ENCODE results near the gene PLCXD3.

Gene PLCXD3

DNA sequence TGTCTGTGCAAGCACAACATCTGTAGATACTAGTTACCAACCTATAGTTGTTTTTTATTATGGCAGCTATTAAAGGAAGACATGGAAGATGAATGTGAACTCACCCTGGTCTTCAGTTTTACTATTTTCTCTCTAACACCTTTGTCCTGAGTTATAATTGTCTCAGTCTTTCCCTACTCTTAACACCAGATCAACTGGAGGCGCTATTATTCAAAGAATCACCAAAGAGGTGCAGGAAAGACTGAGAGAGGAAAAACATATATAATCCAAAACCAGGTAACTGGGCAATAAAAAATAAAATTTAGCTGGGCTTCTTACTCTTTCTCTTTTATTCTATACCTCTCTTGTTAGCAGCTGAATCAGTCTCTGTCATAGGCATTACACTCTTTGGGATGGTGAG lies 162.8 kb downstream of the PLCXD3 start:
- ATAC-seq, result no peak
- TF ChIP-seq CREB5 (CRISPR knock-in tag; IDR thresholded peaks at IDR 0.05; ENCODE audit: low read depth) (no peak), BACH2 (CRISPR knock-in tag; IDR thresholded peaks at IDR 0.05; ENCODE audit: borderline replicate concordance) (no peak), TCF4 (CRISPR knock-in tag; IDR thresholded peaks at IDR 0.05; ENCODE audit: borderline replicate concordance) (no peak), ZNF565 (CRISPR knock-in tag; conservative IDR thresholded peaks at IDR 0.05; ENCODE audit: low read depth) (no peak), ZFP3 (CRISPR knock-in tag; IDR thresholded peaks at IDR 0.05) (no peak), TSHZ2 (CRISPR knock-in tag; IDR thresholded peaks at IDR 0.05) (no peak), ESRRG (CRISPR knock-in tag; IDR thresholded peaks at IDR 0.05) (no peak), TOX (CRISPR knock-in tag; IDR thresholded peaks at IDR 0.05; ENCODE audit: borderline replicate concordance) (no peak), ZNF70 (CRISPR knock-in tag; IDR thresholded peaks at IDR 0.05) (no peak)

DNA sequence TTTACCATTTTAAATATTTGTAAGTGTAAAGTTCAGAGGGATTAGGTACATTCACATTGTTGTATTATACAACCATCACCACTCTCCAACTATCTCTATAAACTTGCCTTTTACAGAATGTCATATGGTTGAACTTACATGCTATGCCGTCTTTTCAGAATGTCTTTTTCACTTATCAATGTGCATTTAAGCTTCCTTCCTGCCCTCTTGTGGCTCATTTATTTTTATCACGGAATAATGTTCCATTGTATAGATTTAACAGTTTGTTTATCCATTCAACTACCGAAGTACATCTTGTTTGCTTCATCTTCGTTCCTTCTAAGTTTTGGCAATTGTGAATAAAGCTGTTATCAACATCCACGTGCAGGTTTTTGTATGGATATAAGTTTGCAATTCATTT lies 163.8 kb downstream of the PLCXD3 start:
- TF ChIP-seq TOX (CRISPR knock-in tag; IDR thresholded peaks at IDR 0.05; ENCODE audit: borderline replicate concordance), result no peak
- TF ChIP-seq POU6F1 (CRISPR knock-in tag; IDR thresholded peaks at IDR 0.05; ENCODE audit: borderline replicate concordance, low read depth), result no peak
- TF ChIP-seq PPARA (CRISPR knock-in tag; IDR thresholded peaks at IDR 0.05; ENCODE audit: borderline replicate concordance), result no peak
- TF ChIP-seq TCF4 (CRISPR knock-in tag; IDR thresholded peaks at IDR 0.05; ENCODE audit: borderline replicate concordance), result no peak
- TF ChIP-seq GLIS3 (CRISPR knock-in tag; IDR thresholded peaks at IDR 0.05), result no peak
- no peak for ATAC-seq

- peak; percentile 31; the same call in 1 of the 3 replicates for ATAC-seq
- no peak for TF ChIP-seq ZC3H10 (CRISPR knock-in tag; IDR thresholded peaks at IDR 0.05)
- TF ChIP-seq ARNTL (CRISPR knock-in tag; IDR thresholded peaks at IDR 0.05; ENCODE audit: borderline replicate concordance, low read depth), result no peak
- TF ChIP-seq TOX (CRISPR knock-in tag; IDR thresholded peaks at IDR 0.05; ENCODE audit: borderline replicate concordance), result no peak
- peak; percentile 64; the same call in 1 of the 2 replicates for TF ChIP-seq ESRRG (CRISPR knock-in tag; IDR thresholded peaks at IDR 0.05)
- no peak for TF ChIP-seq BACH2 (CRISPR knock-in tag; IDR thresholded peaks at IDR 0.05; ENCODE audit: borderline replicate concordance)
- TF ChIP-seq CREB5 (CRISPR knock-in tag; IDR thresholded peaks at IDR 0.05; ENCODE audit: low read depth), result peak; percentile 88
- TF ChIP-seq ZFP30 (CRISPR knock-in tag; IDR thresholded peaks at IDR 0.05), result no peak
- TF ChIP-seq PPARA (CRISPR knock-in tag; IDR thresholded peaks at IDR 0.05; ENCODE audit: borderline replicate concordance), result no peak
- TF ChIP-seq, protein P1, sequence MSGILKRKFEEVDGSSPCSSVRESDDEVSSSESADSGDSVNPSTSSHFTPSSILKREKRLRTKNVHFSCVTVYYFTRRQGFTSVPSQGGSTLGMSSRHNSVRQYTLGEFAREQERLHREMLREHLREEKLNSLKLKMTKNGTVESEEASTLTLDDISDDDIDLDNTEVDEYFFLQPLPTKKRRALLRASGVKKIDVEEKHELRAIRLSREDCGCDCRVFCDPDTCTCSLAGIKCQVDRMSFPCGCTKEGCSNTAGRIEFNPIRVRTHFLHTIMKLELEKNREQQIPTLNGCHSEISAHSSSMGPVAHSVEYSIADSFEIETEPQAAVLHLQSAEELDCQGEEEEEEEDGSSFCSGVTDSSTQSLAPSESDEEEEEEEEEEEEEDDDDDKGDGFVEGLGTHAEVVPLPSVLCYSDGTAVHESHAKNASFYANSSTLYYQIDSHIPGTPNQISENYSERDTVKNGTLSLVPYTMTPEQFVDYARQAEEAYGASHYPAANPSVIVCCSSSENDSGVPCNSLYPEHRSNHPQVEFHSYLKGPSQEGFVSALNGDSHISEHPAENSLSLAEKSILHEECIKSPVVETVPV (CRISPR knock-in tag; IDR thresholded peaks at IDR 0.05), result peak; percentile 84
- no peak for TF ChIP-seq ZNF565 (CRISPR knock-in tag; conservative IDR thresholded peaks at IDR 0.05; ENCODE audit: low read depth)
- TF ChIP-seq TSHZ2 (CRISPR knock-in tag; IDR thresholded peaks at IDR 0.05), result peak; percentile 87; the same call in 1 of the 2 replicates
- no peak for TF ChIP-seq ZFP3 (CRISPR knock-in tag; IDR thresholded peaks at IDR 0.05)
- no peak for TF ChIP-seq OSR1 (CRISPR knock-in tag; IDR thresholded peaks at IDR 0.05)
- no peak for TF ChIP-seq ZNF8 (CRISPR knock-in tag; IDR thresholded peaks at IDR 0.05)
- no peak for TF ChIP-seq CSDC2 (CRISPR knock-in tag; IDR thresholded peaks at IDR 0.05)
- peak; percentile 78; the same call in 1 of the 2 replicates for TF ChIP-seq SNAI2 (CRISPR knock-in tag; IDR thresholded peaks at IDR 0.05)
- no peak for TF ChIP-seq RARB (CRISPR knock-in tag; IDR thresholded peaks at IDR 0.05)
- TF ChIP-seq ZNF70 (CRISPR knock-in tag; IDR thresholded peaks at IDR 0.05), result no peak
- TF ChIP-seq PATZ1 (CRISPR knock-in tag; IDR thresholded peaks at IDR 0.05; ENCODE audit: borderline replicate concordance), result no peak
- TF ChIP-seq ISL1 (CRISPR knock-in tag; IDR thresholded peaks at IDR 0.05), result peak; percentile 97
- TF ChIP-seq GLIS3 (CRISPR knock-in tag; IDR thresholded peaks at IDR 0.05), result 0 out of 2 replicates have a peak, but pooled peaks have one; percentile 12
- TF ChIP-seq TCF4 (CRISPR knock-in tag; IDR thresholded peaks at IDR 0.05; ENCODE audit: borderline replicate concordance), result peak; percentile 82
Observed at GRCh38 chr5:41345295-41345694, 165.1 kb downstream of the PLCXD3 start.
